GM18861 (cell line): ENCODE measurements around the gene SYNPO2L.
A peak's percentile ranks its signal among the peaks of the same experiment; 100 is the strongest.
"Not testable (repeated sequence)": the region's sequence is repeated elsewhere in the genome, so short reads cannot be mapped to it uniquely, and the experiment has no call there.

Experiments used
- ATAC-seq: cut with Tn5 transposase; IDR thresholded peaks from one replicate; pipeline ENCODE4 v1.9.1; 2021; ENCODE audit not compliant: unreplicated experiment

The SYNPO2L gene

GRCh38 chr10:73655990-73656298 is at the start of gene SYNPO2L:
Gene SYNPO2L (minus strand): TSS chr10:73656029. CDS start chr10:73655922, 107 bp downstream.
- ATAC-seq = no peak

GRCh38 chr10:73703924-73704323 is 48.1 kb upstream of the SYNPO2L start:
- not testable (repeated sequence) for ATAC-seq

- ATAC-seq = not testable (repeated sequence)
These were observed 43.0 kb upstream of the SYNPO2L start for GRCh38 chr10:73698819-73699218.

GRCh38 chr10:73697675-73698159 is 41.9 kb upstream of the SYNPO2L start, which contains the start of gene AGAP5:
Gene AGAP5 (minus strand): TSS chr10:73698109. CDS start chr10:73697755, 354 bp downstream.
- not testable (repeated sequence) for ATAC-seq

- not testable (repeated sequence) for ATAC-seq
These were observed 39.5 kb upstream of the SYNPO2L start for GRCh38 chr10:73695302-73695701.

GRCh38 chr10:73690755-73691154 is 34.9 kb upstream of the SYNPO2L start:
- ATAC-seq = not testable (repeated sequence)

- not testable (repeated sequence) for ATAC-seq
These were observed 33.8 kb upstream of the SYNPO2L start for GRCh38 chr10:73689596-73689995.

- ATAC-seq = not testable (repeated sequence)
These were observed 31.8 kb upstream of the SYNPO2L start for GRCh38 chr10:73687641-73688040.

- not testable (repeated sequence) for ATAC-seq
These were observed 18.7 kb upstream of the SYNPO2L start for GRCh38 chr10:73674546-73674945.

- not testable (repeated sequence) for ATAC-seq
These were observed 12.5 kb upstream of the SYNPO2L start for GRCh38 chr10:73668378-73668777.

- ATAC-seq = not testable (repeated sequence)
These were observed 10.5 kb upstream of the SYNPO2L start for GRCh38 chr10:73666153-73666809.

GRCh38 chr10:73665581-73665980 is 9.8 kb upstream of the SYNPO2L start:
- not testable (repeated sequence) for ATAC-seq

- ATAC-seq = not testable (repeated sequence)
These were observed 8.6 kb upstream of the SYNPO2L start for GRCh38 chr10:73664156-73665040.

- ATAC-seq = not testable (repeated sequence)
These were observed 7.8 kb upstream of the SYNPO2L start for GRCh38 chr10:73663621-73664020.

GRCh38 chr10:73662705-73663104 is 6.9 kb upstream of the SYNPO2L start:
- ATAC-seq = not testable (repeated sequence)

GRCh38 chr10:73655257-73655989 is 406 bp downstream of the SYNPO2L start:
- no peak for ATAC-seq

GRCh38 chr10:73653701-73654100 is 2.1 kb downstream of the SYNPO2L start:
- ATAC-seq = no peak

- no peak for ATAC-seq
These were observed 2.6 kb downstream of the SYNPO2L start for GRCh38 chr10:73653195-73653594.

GRCh38 chr10:73650537-73651331 is 5.1 kb downstream of the SYNPO2L start:
- peak; percentile 41 for ATAC-seq

GRCh38 chr10:73649876-73650536 is 5.8 kb downstream of the SYNPO2L start:
- no peak for ATAC-seq
